K562 (cell line): ENCODE data around the gene MDM4. TPM values are rescaled to one million over a fixed set of nuclear protein-coding genes. Genes with fewer than 3 reads are reported as not detected.

ENCODE experiments used
- ATAC-seq: fragments of 200-7000 bp; cut with Tn5 transposase; 3 replicates; pipeline ENCODE4 v1.9.1; 2020; ENCODE audit warnings: moderate library complexity
- BruUV-seq: library from RNA; stranded (reverse); fragments of 400-500 nt; replicated peaks from 2 replicates; lab custom pipeline; 2021; lab: Mats Ljungman, UMichigan
- CTCF ChIA-PET: fragments of 300-600 bp; formaldehyde crosslinking; extraction: SDS; loops from one replicate; lab custom pipeline; 2021; ENCODE audit warnings: low intra/inter-chr PET ratio; lab: Yijun Ruan, JAX
- POLR2A ChIA-PET: fragments of 300-600, 350-650 bp; sonication (Branson Sonifier 250); formaldehyde crosslinking; extraction: SDS; loops from one replicate; lab custom pipeline; 2021; ENCODE audit warnings: antibody characterized with exemption, inconsistent platforms; lab: Yijun Ruan, JAX
- DNase-seq, 4 experiments: peaks; one replicate each; pipeline versions ENCODE4 v3.0.0 to v3.0.0-alpha.2; 2011 to 2018; ENCODE audit warnings: low spot score in 3 of 4, mixed read lengths in 3 of 4; ENCODE audit errors: extremely low read depth in 1 of 4
- FAIRE-seq: peaks from 2 replicates; lab custom pipeline; 2011; peaks lifted over from hg19 to GRCh38; lab: Jason Lieb, UNC
- H2AFZ ChIP-seq: 2 replicates; pipeline ENCODE4 v1.6.0; 2011; ENCODE audit warnings: low read depth, low read length, control low read depth, inconsistent platforms
- H3K27ac ChIP-seq: fragments of 200-600 bp; 3 replicates; pipeline ENCODE4 v1.8.0; 2011; ENCODE audit warnings: low read depth, mild to moderate bottlenecking, control low read depth, inconsistent platforms, low read length, moderate library complexity, mixed read lengths; ENCODE audit errors: extremely low read depth
- H3K27me3 ChIP-seq, 2 experiments: fragments of 300-600 bp in 1 of 2; 2 replicates in 1 of 2; 3 replicates in 1 of 2; pipeline versions ENCODE4 v1.6.0 to v1.8.0; 2011; ENCODE audit warnings: inconsistent platforms in 2 of 2, low read length in 2 of 2, mild to moderate bottlenecking in 1 of 2, mixed read lengths in 1 of 2, moderate library complexity in 1 of 2; ENCODE audit not compliant: control insufficient read depth in 2 of 2, insufficient read depth in 2 of 2
- H3K36me3 ChIP-seq: fragments of 300-600 bp; 3 replicates; pipeline ENCODE4 v1.8.0; 2011; ENCODE audit warnings: mild to moderate bottlenecking, low read length, inconsistent platforms; ENCODE audit not compliant: control insufficient read depth, insufficient read depth
- H3K4me1 ChIP-seq, 2 experiments: fragments of 200-600 bp in 1 of 2; replicated peaks in 1 of 2; 2 replicates in 1 of 2; 3 replicates in 1 of 2; pipeline versions ENCODE4 v1.5.1 to v1.8.0; 2011; ENCODE audit warnings: inconsistent platforms in 2 of 2, low read length in 2 of 2, mild to moderate bottlenecking in 1 of 2, mixed read lengths in 1 of 2, moderate library complexity in 1 of 2; ENCODE audit not compliant: control insufficient read depth in 2 of 2, insufficient read depth in 2 of 2
- H3K4me2 ChIP-seq: 2 replicates; pipeline ENCODE4 v1.6.1; 2011; ENCODE audit warnings: low read length, control low read depth, inconsistent platforms, mixed read lengths; ENCODE audit not compliant: insufficient read depth
- H3K4me3 ChIP-seq: fragments of 200-600 bp; sonication (generic), shearing (Covaris generic); 2 replicates; pipeline ENCODE4 v1.5.1; 2016; ENCODE audit warnings: control low read depth, inconsistent platforms
- H3K79me2 ChIP-seq: fragments of 200-600 bp; 3 replicates; pipeline ENCODE4 v1.8.0; 2011; ENCODE audit warnings: low read length, inconsistent platforms; ENCODE audit not compliant: control insufficient read depth, insufficient read depth
- H3K9ac ChIP-seq, 2 experiments: 2 replicates each; pipeline versions ENCODE4 v1.6.0 to v1.6.1; 2011; ENCODE audit warnings: low read depth in 2 of 2, low read length in 2 of 2, control low read depth in 1 of 2, inconsistent platforms in 1 of 2, mild to moderate bottlenecking in 1 of 2, mixed read lengths in 1 of 2; ENCODE audit not compliant: insufficient read depth in 1 of 2
- H3K9me1 ChIP-seq: one replicate; pipeline ENCODE4 v1.6.0; 2011; ENCODE audit warnings: inconsistent platforms, mild to moderate bottlenecking, low read length, moderate library complexity; ENCODE audit not compliant: control insufficient read depth, insufficient read depth
- H3K9me3 ChIP-seq: replicated peaks from 2 replicates; pipeline ENCODE4 v1.5.1; 2011; ENCODE audit warnings: low read depth, low read length, inconsistent platforms; ENCODE audit not compliant: control insufficient read depth, insufficient read depth
- H4K20me1 ChIP-seq: replicated peaks from 2 replicates; pipeline ENCODE4 v1.6.1; 2011; ENCODE audit warnings: low read length, inconsistent platforms, mixed read lengths; ENCODE audit not compliant: control insufficient read depth, insufficient read depth
- ETS1 ChIP-seq: conservative IDR thresholded peaks from 2 replicates; pipeline ENCODE4 v1.6.1; 2011; ENCODE audit warnings: low read depth, mild to moderate bottlenecking, low read length; ENCODE audit not compliant: control insufficient read depth
- HDGF ChIP-seq: fragments of 450-650 bp; IDR thresholded peaks from 2 replicates; pipeline ENCODE4 v1.6.1; 2016
- HNRNPL ChIP-seq: fragments of 200-400 bp; formaldehyde crosslinking; IDR thresholded peaks from 2 replicates; pipeline ENCODE4 v1.6.1; 2017; ENCODE audit warnings: low read depth, mild to moderate bottlenecking, low read length
- KLF10 ChIP-seq: fragments of 250-450 bp; sonication (Bioruptor Pico); IDR thresholded peaks from 2 replicates; pipeline ENCODE4 v1.6.1; 2021; ENCODE audit warnings: matching md5 sums
- NFIC ChIP-seq: fragments of 450-650 bp; IDR thresholded peaks from 2 replicates; pipeline ENCODE4 v1.6.1; 2017; ENCODE audit warnings: mild to moderate bottlenecking, inconsistent platforms
- NKRF ChIP-seq: fragments of 450-650 bp; IDR thresholded peaks from 2 replicates; pipeline ENCODE4 v1.6.1; 2016; ENCODE audit warnings: borderline replicate concordance
- NR0B1 ChIP-seq: fragments of 450-650 bp; IDR thresholded peaks from one replicate; pipeline ENCODE4 v1.6.1; 2018; ENCODE audit warnings: mild to moderate bottlenecking, moderate library complexity; ENCODE audit not compliant: partially characterized antibody
- TAF1 ChIP-seq: IDR thresholded peaks from 2 replicates; pipeline ENCODE4 v1.6.1; 2011; ENCODE audit warnings: mild to moderate bottlenecking, low read length, moderate library complexity; ENCODE audit not compliant: insufficient read depth, control insufficient read depth, severe bottlenecking; ENCODE audit errors: extremely low read depth
- ZNF589 ChIP-seq: fragments of 200-800 bp; sonication (Bioruptor generic); IDR thresholded peaks from 2 replicates; pipeline ENCODE4 v1.6.1; 2016; ENCODE audit warnings: low read depth, missing genetic modification characterization, missing compliant biosample characterization
- WGBS: fragments of 100-300 bp; shearing (Covaris generic); methylation state at CpG from one replicate; pipeline ENCODE4 v1.1.6; 2016; ENCODE audit warnings: low coverage, mixed read lengths; ENCODE audit not compliant: insufficient coverage; ENCODE audit errors: missing lambda C conversion rate; 5-methylcytosine and 5-hydroxymethylcytosine counted together
- in situ Hi-C: fragments of 300-500 bp; cut with MboI; formaldehyde crosslinking; loops from 4 replicates; pipeline ENCODE4 v1.15.0; 2018; ENCODE audit warnings: inconsistent platforms, mixed read lengths
- intact Hi-C: fragments of 100-400 bp; cut with micrococcal nuclease; formaldehyde crosslinking; loops from 2 replicates; pipeline ENCODE4 v1.14.2; 2022
- polyA plus RNA-seq, 8 experiments: library from polyadenylated mRNA; depleted of rRNA in 4 of 8; stranded (reverse) in 5 of 8; unstranded in 3 of 8; fragments of >200 nt; fragmentation: Nextera tagmentation in 2 of 8; fragmentation: Illumina TruSeq in 1 of 8; extraction: Ambion mirVana in 2 of 8; extraction: Trizol in 1 of 8; gene quantifications; 2 replicates each; pipeline versions ENCODE4 v1.2.1 to v1.2.3, GENCODE V29; 2011 to 2014; ENCODE audit warnings: inconsistent platforms in 1 of 8, missing spikeins in 1 of 8
- total RNA-seq, 7 experiments: library from RNA; depleted of rRNA in 6 of 7; stranded (reverse); fragments of >200 nt in 6 of 7; fragmentation: Illumina TruSeq in 2 of 7; extraction: Trizol in 2 of 7; gene quantifications; 2 replicates each; pipeline versions ENCODE4 v1.2.1 to v1.2.3, GENCODE V29; 2011 to 2021; ENCODE audit warnings: low replicate concordance in 1 of 7

The MDM4 gene
- total and polyA plus RNA-seq, 9 of the 15 experiments (the other 6 are each of a cell fraction or from before 2014, with no cell fraction given), result 3.3 to 61.7 (median 21.2) TPM

- DNase-seq (no peak), FAIRE-seq (no peak), ATAC-seq (no peak)
- Histone ChIP-seq H2AFZ (no peak overlapping the region), H4K20me1 (peaks cover 7% of the 10 kb centered on the region; the same call in 1 of the 2 replicates), H3K9me3 (peaks cover 6% of the 10 kb centered on the region; the same call in 1 of the 2 replicates), H3K36me3 (peaks cover 84% of the 10 kb centered on the region), H3K4me1 (peaks cover 15 to 17% of the 10 kb centered on the region in 2 experiments), H3K27me3 (no peaks in the 10 kb centered on the region), H3K79me2 (peaks cover 52% of the 10 kb centered on the region), H3K4me2 (no peak overlapping the region), H3K9me1 (peaks cover 6% of the 10 kb centered on the region), H3K4me3 (no peak overlapping the region), H3K9ac (no peak overlapping the region), H3K27ac (no peak overlapping the region; the same call in 2 of the 3 replicates)
- TF ChIP-seq ZNF589 (CRISPR knock-in tag) (no peak), NR0B1 (no peak), HDGF (no peak), NKRF (no peak), TAF1 (no peak), ETS1 (no peak), HNRNPL (no peak), KLF10 (CRISPR knock-in tag) (no peak), NFIC (no peak)
- ChIA-PET CTCF (no interaction called here), POLR2A (interaction anchor here (0.5 to 8.8 kb wide), 4 partner anchors 8 to 181 kb away, joined by 3 to 91 read pairs (median 12); partner anchors contain the start of gene MDM4)
- no TSS peak for BruUV-seq
- intact Hi-C loops (no loop called here), in situ Hi-C loops (no loop called here)
- WGBS, result 79% methylated on average over 3 of the region's 3 CpGs
These were observed 8.8 kb downstream of the MDM4 start for GRCh38 chr1:204524986-204525385.
